GM10266 (cell line): ENCODE measurements around the gene GALNT11.
"Not testable (repeated sequence)": the region's sequence is repeated elsewhere in the genome, so short reads cannot be mapped to it uniquely, and the experiment has no call there.

Experiments
- DNase-seq: peaks from one replicate; pipeline ENCODE4 v3.0.0; 2012; ENCODE audit errors: extremely low spot score
- CTCF ChIP-seq: IDR thresholded peaks from 2 replicates; pipeline ENCODE4 v1.5.1; 2012; ENCODE audit warnings: mild to moderate bottlenecking, low read depth; ENCODE audit not compliant: control insufficient read depth, insufficient read depth; ENCODE audit errors: missing control alignments

Gene GALNT11

DNA sequence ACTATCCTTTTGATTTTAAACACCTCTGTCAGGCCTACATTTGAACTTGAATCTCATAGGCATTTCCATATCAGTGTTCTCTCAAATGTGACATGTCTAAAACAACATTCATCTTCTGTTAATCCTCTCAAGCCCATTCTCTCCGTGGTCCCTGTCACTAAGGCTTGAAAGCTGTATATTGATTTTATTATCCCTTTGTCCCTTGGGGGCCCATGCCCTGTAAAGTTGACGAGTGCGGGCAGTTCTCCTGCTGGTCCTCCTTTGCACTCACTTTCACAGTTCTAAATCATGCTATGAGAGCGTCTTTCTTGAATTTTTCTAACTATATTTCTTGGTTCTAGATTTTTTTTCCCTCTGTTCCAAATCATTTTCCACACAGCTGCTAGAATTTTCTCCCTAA lies 27.3 kb downstream of the GALNT11 start:
- no peak for TF ChIP-seq CTCF
- no peak for DNase-seq

- DNase-seq: no peak
- no peak for TF ChIP-seq CTCF
These were observed 29.1 kb downstream of the GALNT11 start for GRCh38 chr7:152054367-152055230.

GRCh38 chr7:152056621-152057274 lies 31.3 kb downstream of the GALNT11 start:
- no peak for DNase-seq
- TF ChIP-seq CTCF: no peak

- no peak for TF ChIP-seq CTCF
- DNase-seq: no peak
These were observed 33.8 kb downstream of the GALNT11 start for GRCh38 chr7:152059311-152059710.

DNA sequence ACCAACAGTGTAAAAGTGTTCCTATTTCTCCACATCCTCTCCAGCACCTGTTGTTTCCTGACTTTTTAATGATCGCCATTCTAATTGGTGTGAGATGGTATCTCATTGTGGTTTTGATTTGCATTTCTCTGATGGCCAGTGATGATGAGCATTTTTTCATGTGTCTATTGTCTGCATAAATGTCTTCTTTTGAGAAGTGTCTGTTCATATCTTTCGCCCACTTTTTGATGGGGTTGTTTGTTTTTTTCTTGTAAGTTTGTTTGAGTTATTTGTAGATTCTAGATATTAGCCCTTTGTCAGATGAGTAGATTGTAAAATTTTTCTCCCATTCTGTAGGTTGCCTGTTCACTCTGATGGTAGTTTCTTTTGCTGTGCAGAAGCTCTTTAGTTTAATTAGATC lies 35.6 kb downstream of the GALNT11 start:
- DNase-seq: not testable (repeated sequence)

DNA sequence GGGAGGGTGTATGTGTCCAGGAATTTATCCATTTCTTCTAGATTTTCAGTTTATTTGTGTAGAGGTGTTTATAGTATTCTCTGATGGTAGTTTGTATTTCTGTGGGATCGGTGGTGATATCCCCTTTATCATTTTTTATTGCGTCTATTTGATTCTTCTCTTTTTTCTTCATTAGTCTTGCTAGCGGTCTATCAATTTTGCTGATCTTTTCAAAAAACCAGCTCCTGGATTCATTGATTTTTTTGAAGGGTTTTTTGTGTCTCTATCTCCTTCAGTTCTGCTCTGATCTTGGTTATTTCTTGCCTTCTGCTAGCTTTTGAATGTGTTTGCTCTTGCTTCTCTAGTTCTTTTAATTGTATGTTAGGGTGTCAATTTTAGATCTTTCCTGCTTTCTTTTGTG lies 37.7 kb downstream of the GALNT11 start:
- not testable (repeated sequence) for DNase-seq

DNA sequence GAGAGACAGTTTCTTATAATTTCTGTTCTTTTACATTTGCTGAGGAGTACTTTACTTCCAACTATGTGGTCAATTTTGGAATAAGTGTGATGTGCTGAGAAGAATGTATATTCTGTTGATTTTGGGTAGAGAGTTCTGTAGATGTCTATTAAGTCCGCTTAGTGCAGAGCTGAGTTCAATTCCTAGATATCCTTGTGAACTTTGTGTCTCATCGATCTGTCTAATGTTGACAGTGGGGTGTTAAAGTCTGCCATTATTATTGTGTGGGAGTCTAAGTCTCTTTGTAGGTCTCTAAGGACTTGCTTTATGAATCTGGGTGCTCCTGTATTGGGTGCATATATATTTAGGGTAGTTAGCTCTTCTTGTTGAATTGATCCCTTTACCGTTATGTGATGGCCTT lies 38.3 kb downstream of the GALNT11 start:
- DNase-seq: not testable (repeated sequence)

- not testable (repeated sequence) for DNase-seq
These were observed 40.4 kb downstream of the GALNT11 start for GRCh38 chr7:152065800-152066344.

DNA sequence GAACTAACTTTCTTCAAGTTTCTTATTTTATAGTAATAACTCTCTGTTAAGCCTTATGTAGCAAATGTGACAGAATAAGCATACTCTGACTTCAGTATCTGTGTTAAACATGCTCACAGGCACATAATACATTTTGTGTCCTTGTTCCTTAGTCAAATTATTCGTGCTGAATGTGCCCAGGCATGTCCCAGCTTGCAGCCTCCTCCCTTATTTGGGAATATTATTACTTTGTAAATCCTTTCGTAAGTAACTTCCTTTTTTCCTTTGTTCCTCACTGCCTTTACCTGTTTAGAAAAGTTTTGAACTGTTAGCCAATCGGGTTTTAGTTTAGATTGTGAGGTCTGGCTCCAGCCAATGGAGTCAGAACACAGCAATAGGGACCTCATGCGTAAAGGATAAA lies 46.9 kb downstream of the GALNT11 start:
- no peak for DNase-seq
- no peak for TF ChIP-seq CTCF
